Fibroblast of villous mesenchyme (primary cell): ENCODE data around the gene DNAJC16. TPM values are rescaled to one million over a fixed set of nuclear protein-coding genes. Genes with fewer than 3 reads are reported as not detected.
A peak's percentile ranks its signal among the peaks of the same experiment; 100 is the strongest.

ENCODE experiments used
- DNase-seq: peaks from one replicate; pipeline ENCODE4 v3.0.0-alpha.2; 2010; ENCODE audit warnings: low read depth
- H3K4me3 ChIP-seq: 2 replicates; pipeline ENCODE4 v1.5.1; 2011; ENCODE audit warnings: low read depth, mild to moderate bottlenecking, low read length
- CTCF ChIP-seq: IDR thresholded peaks from 2 replicates; pipeline ENCODE4 v1.5.1; 2012; ENCODE audit warnings: low read depth, mild to moderate bottlenecking, low read length; ENCODE audit not compliant: insufficient read depth
- total RNA-seq: library from RNA; depleted of rRNA; stranded (reverse); fragments of >200 nt; gene quantifications from 2 replicates; pipeline ENCODE4 v1.2.3, GENCODE V29; 2012

Gene DNAJC16
- total RNA-seq, 1 donor, result 27.2 TPM

DNA sequence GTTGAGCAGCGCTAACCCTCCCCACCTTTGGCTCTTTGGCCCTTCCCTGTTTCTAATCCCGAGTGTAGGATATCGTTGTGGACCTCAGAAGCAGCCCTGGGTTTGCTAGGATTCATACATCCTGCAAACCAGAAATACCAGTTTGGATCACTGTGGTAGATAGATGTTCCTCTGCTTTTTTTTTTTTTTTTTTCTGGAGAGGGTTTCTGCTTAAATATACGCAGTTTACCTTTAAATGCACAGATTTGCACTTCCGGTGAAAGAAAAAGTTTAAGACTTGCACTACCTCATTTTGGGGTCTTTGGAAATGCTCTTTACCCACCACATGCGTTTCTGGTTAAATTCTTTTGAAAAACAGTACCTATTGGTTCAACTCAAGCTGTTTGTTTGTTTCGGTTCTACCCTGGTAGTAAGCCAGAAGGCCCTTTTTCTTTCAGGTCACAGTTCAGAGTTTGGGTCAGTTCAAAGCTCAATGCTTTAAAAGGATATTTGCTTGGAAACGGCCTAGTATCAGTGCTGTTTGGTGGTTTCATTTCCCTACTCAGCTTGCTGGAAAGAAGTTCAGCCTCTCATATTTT lies 91.5 kb downstream of the DNAJC16 start:
- peak; percentile 33 for DNase-seq
- peak overlapping the region; percentile 99 for H3K4me3 ChIP-seq
- no peak for TF ChIP-seq CTCF

- H3K4me3 ChIP-seq, result peak overlapping the region; percentile 99
- TF ChIP-seq CTCF, result no peak
These were observed 92.2 kb downstream of the DNAJC16 start for GRCh38 chr1:15618655-15619525.

GRCh38 chr1:15620155-15620545 lies 93.5 kb downstream of the DNAJC16 start:
- peak; percentile 84 for DNase-seq
- no peak for TF ChIP-seq CTCF
- no peak overlapping the region for H3K4me3 ChIP-seq

More at GRCh38 chr1:15618655-15619525, 92.2 kb downstream of the DNAJC16 start:
- peak; percentile 97 for DNase-seq

- H3K4me3 ChIP-seq, result no peak overlapping the region
- no peak for TF ChIP-seq CTCF
- no peak for DNase-seq
These were observed 94.4 kb downstream of the DNAJC16 start for GRCh38 chr1:15620902-15621682.

GRCh38 chr1:15621975-15622374 lies 95.3 kb downstream of the DNAJC16 start:
- peak; percentile 85 for DNase-seq
- no peak for TF ChIP-seq CTCF
- no peak overlapping the region for H3K4me3 ChIP-seq

GRCh38 chr1:15622712-15623373 lies 96.2 kb downstream of the DNAJC16 start:
- DNase-seq, result no peak
- H3K4me3 ChIP-seq, result no peak overlapping the region
- TF ChIP-seq CTCF, result no peak
